HepG2 (cell line): Measurements from ENCODE around the gene PPCDC. TPM values are rescaled to one million over a fixed set of nuclear protein-coding genes. Genes with fewer than 3 reads are reported as not detected.

Source experiments
- ATF6 ChIP-seq: sonication (generic); formaldehyde crosslinking; conservative IDR thresholded peaks from 2 replicates; pipeline ENCODE4 v1.4.0; 2020; ENCODE audit warnings: missing genetic modification reagents
- ELF4 ChIP-seq: sonication (generic); formaldehyde crosslinking; IDR thresholded peaks from 2 replicates; pipeline ENCODE4 v1.5.0; 2020; ENCODE audit warnings: missing genetic modification reagents, mild to moderate bottlenecking, moderate library complexity, borderline replicate concordance
- HMGXB3 ChIP-seq: sonication (generic); formaldehyde crosslinking; IDR thresholded peaks from 2 replicates; pipeline ENCODE4 v1.4.0; 2020; ENCODE audit warnings: missing genetic modification reagents, borderline replicate concordance
- PAX8 ChIP-seq: sonication (generic); formaldehyde crosslinking; IDR thresholded peaks from 2 replicates; pipeline ENCODE4 v1.8.0; 2022; ENCODE audit warnings: mild to moderate bottlenecking, missing genetic modification reagents, borderline replicate concordance
- PRMT3 ChIP-seq: sonication (generic); formaldehyde crosslinking; IDR thresholded peaks from 2 replicates; pipeline ENCODE4 v1.8.1; 2022; ENCODE audit warnings: low read depth, mild to moderate bottlenecking, moderate library complexity, missing genetic modification reagents, borderline replicate concordance
- RBFOX2 ChIP-seq: fragments of 200-400 bp; formaldehyde crosslinking; IDR thresholded peaks from 2 replicates; pipeline ENCODE4 v1.6.1; 2017; ENCODE audit warnings: low read depth, mild to moderate bottlenecking, low read length
- RXRA ChIP-seq: sonication (generic); formaldehyde crosslinking; IDR thresholded peaks from 2 replicates; pipeline ENCODE4 v1.5.1; 2020; ENCODE audit warnings: missing genetic modification reagents
- SP5 ChIP-seq: IDR thresholded peaks from 2 replicates; pipeline ENCODE4 v1.6.1; 2016; ENCODE audit warnings: low read depth, borderline replicate concordance
- ZFP37 ChIP-seq: sonication (generic); formaldehyde crosslinking; IDR thresholded peaks from 2 replicates; pipeline ENCODE4 v1.4.0; 2020; ENCODE audit warnings: missing genetic modification reagents, borderline replicate concordance
- ZHX2 ChIP-seq, 2 experiments: sonication (generic) in 1 of 2; formaldehyde crosslinking in 1 of 2; IDR thresholded peaks; 2 replicates each; pipeline versions ENCODE4 v1.6.1 to v1.9.0; 2014 to 2022; ENCODE audit warnings: antibody characterized with exemption in 1 of 2, borderline replicate concordance in 1 of 2, inconsistent platforms in 1 of 2, low read depth in 1 of 2, missing genetic modification reagents in 1 of 2
- ZNF382 ChIP-seq: sonication (generic); formaldehyde crosslinking; IDR thresholded peaks from 2 replicates; pipeline ENCODE4 v1.5.0; 2020; ENCODE audit warnings: missing genetic modification reagents, mild to moderate bottlenecking, borderline replicate concordance
- ZSCAN25 ChIP-seq: sonication (generic); formaldehyde crosslinking; IDR thresholded peaks from 2 replicates; pipeline ENCODE4 v1.8.0; 2022; ENCODE audit warnings: mild to moderate bottlenecking, missing genetic modification reagents
- polyA plus RNA-seq, 8 experiments: library from polyadenylated mRNA; depleted of rRNA in 3 of 8; stranded (reverse) in 7 of 8; unstranded in 1 of 8; fragments of >200 nt; fragmentation: Illumina TruSeq in 4 of 8; extraction: Trizol in 4 of 8; gene quantifications; 2 replicates each; pipeline versions ENCODE4 v1.2.1 to v1.2.3, GENCODE V29; 2011 to 2016; ENCODE audit warnings: low read depth in 4 of 8, missing spikeins in 1 of 8, mixed read lengths in 1 of 8; ENCODE audit not compliant: insufficient read depth in 1 of 8
- total RNA-seq, 5 experiments: library from RNA; depleted of rRNA; stranded (reverse); fragments of >200 nt; fragmentation: Illumina TruSeq; extraction: Trizol; gene quantifications; 2 replicates each; pipeline ENCODE4 v1.2.3, GENCODE V29; 2016; ENCODE audit warnings: low read depth in 1 of 5
- TF ChIP-seq, protein P1 (sequence below): sonication (generic); formaldehyde crosslinking; IDR thresholded peaks from 2 replicates; pipeline ENCODE4 v1.5.0; 2020; ENCODE audit warnings: missing genetic modification reagents

The PPCDC gene
- total and polyA plus RNA-seq, 2 of the 13 experiments (the other 11 are each of a cell fraction or from before 2014, with no cell fraction given) = 12.3 to 12.8 TPM

DNA sequence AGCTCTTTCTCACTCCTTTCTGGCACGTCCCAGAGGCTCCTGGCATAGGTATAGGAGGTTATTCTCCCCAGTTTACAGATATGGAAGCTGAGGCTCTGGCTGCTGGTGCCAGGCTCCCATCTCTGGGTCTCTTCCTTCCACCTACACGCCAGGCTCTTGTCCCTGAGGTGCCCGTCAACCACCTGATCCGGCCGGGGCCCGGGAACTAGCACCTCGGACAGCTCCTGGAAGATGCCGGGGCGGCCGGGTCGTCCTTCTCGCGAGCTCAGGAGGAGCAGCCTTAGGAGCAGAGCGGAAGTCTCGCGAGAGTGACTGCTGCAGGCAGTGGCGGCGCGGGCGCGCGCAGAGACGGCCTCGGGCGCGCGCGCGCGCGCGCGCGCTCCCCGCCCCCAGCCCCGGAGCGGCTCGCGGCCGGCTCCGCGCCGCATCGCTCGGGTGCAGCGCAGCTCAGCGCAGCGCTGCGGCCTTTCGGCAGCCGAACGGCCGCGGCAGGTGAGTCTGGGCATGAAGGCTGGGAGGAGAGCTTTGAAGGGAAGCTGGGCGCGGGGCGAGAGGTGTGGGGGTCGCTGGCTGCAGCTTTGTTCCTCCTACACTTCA, 28.1 kb upstream of the PPCDC start, which contains the start of gene SCAMP5 (continued):
- TF ChIP-seq, protein P1, sequence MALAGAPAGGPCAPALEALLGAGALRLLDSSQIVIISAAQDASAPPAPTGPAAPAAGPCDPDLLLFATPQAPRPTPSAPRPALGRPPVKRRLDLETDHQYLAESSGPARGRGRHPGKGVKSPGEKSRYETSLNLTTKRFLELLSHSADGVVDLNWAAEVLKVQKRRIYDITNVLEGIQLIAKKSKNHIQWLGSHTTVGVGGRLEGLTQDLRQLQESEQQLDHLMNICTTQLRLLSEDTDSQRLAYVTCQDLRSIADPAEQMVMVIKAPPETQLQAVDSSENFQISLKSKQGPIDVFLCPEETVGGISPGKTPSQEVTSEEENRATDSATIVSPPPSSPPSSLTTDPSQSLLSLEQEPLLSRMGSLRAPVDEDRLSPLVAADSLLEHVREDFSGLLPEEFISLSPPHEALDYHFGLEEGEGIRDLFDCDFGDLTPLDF (CRISPR knock-in tag) = peak; percentile 57
- TF ChIP-seq ZNF382 (CRISPR knock-in tag) (no peak), PRMT3 (peak; percentile 9; the same call in 1 of the 2 replicates), HMGXB3 (CRISPR knock-in tag) (peak; percentile 85), ATF6 (0 out of 2 replicates have a peak, but pooled peaks have one; percentile 65), ZHX2 (IDR thresholded peaks at IDR 0.05; ENCODE audit: low read depth) (0 out of 2 replicates have a peak, but pooled peaks have one; percentile 31), ZHX2 (CRISPR knock-in tag; IDR thresholded peaks at IDR 0.05; ENCODE audit: borderline replicate concordance) (peak; percentile 85; the same call in 1 of the 2 replicates), SP5 (CRISPR knock-in tag) (0 out of 2 replicates have a peak, but pooled peaks have one; percentile 16), RBFOX2 (peak; percentile 67), RXRA (CRISPR knock-in tag) (no peak; the same call in 1 of the 2 replicates), ELF4 (CRISPR knock-in tag) (0 out of 2 replicates have a peak, but pooled peaks have one; percentile 17), PAX8 (CRISPR knock-in tag) (peak; percentile 69; the same call in 1 of the 2 replicates), ZSCAN25 (CRISPR knock-in tag) (0 out of 2 replicates have a peak, but pooled peaks have one; percentile 55), ZFP37 (CRISPR knock-in tag) (peak; percentile 88)
